SK-N-SH treated with all-trans-retinoic acid at 6 μM for 48 hours (cell line): ENCODE measurements around the gene TMEM114.

Source experiments
- CREB5 ChIP-seq: fragments of 250-450 bp; sonication (Bioruptor Pico); IDR thresholded peaks from 2 replicates; pipeline ENCODE4 v1.5.1; 2020; ENCODE audit warnings: low read depth, mild to moderate bottlenecking, moderate library complexity
- CSDC2 ChIP-seq: fragments of 250-450 bp; sonication (Bioruptor Pico); IDR thresholded peaks from 2 replicates; pipeline ENCODE4 v1.5.0; 2020; ENCODE audit warnings: mild to moderate bottlenecking, moderate library complexity
- ESRRG ChIP-seq: fragments of 250-450 bp; sonication (Bioruptor Pico); IDR thresholded peaks from 2 replicates; pipeline ENCODE4 v1.6.1; 2021; ENCODE audit warnings: mild to moderate bottlenecking
- PATZ1 ChIP-seq: fragments of 250-450 bp; sonication (Bioruptor Pico); IDR thresholded peaks from 2 replicates; pipeline ENCODE4 v1.8.0; 2020; ENCODE audit warnings: mild to moderate bottlenecking, moderate library complexity, borderline replicate concordance
- SNAI2 ChIP-seq: fragments of 250-450 bp; sonication (Bioruptor Pico); IDR thresholded peaks from 2 replicates; pipeline ENCODE4 v1.5.0; 2020; ENCODE audit warnings: mild to moderate bottlenecking, moderate library complexity
- ZFP30 ChIP-seq: fragments of 450-650 bp; formaldehyde crosslinking; IDR thresholded peaks from 2 replicates; pipeline ENCODE4 v1.5.0; 2022; ENCODE audit warnings: mild to moderate bottlenecking, moderate library complexity

- TF ChIP-seq PATZ1 (no peak), ESRRG (CRISPR knock-in tag) (no peak), CSDC2 (CRISPR knock-in tag) (no peak), SNAI2 (no peak), ZFP30 (CRISPR knock-in tag) (no peak), CREB5 (no peak)
These were observed 17.2 kb downstream of the TMEM114 start for GRCh38 chr16:8572919-8573724.
